B cell (primary cell): ENCODE results near the gene DSCAML1.

Experiments
- CTCF ChIP-seq: fragments of 200-600 bp; IDR thresholded peaks from one replicate; pipeline ENCODE4 v1.8.0; 2022; ENCODE audit warnings: antibody characterized with exemption, mild to moderate bottlenecking
- EZH2 ChIP-seq: IDR thresholded peaks from 2 replicates; pipeline ENCODE4 v1.6.1; 2012; ENCODE audit warnings: borderline replicate concordance, low read depth, mild to moderate bottlenecking, moderate library complexity, low read length; ENCODE audit not compliant: insufficient read depth, poor library complexity, severe bottlenecking

DNA sequence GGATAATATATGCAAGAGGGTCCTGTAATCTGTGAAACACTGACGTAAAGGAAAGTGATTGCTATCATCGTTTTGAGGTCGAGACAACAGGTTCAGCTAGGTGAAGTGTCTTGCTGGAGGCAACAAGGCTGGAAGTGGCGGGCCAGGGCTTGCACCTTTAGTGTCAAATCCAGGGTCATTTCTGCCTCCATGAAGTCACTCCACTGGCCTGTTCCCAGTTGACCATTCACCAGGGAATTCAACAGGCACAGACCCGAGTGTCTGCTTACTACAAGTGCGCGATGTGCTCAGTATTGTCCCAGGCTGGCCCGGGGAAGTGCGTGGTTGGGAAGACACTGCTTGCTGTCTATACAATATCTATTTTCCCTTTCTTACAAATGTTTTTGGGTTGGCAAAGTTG, 244.4 kb downstream of the DSCAML1 start:
- no peak for TF ChIP-seq CTCF
- no peak for TF ChIP-seq EZH2
